ENCODE measurements around the gene LDLRAD4. TPM values are rescaled to one million over a fixed set of nuclear protein-coding genes. Genes with fewer than 3 reads are reported as not detected.

Gene LDLRAD4
- total and polyA plus RNA-seq, 9 of the 15 experiments (the other 6 are each of a cell fraction or from before 2014, with no cell fraction given) = 0.01 TPM; not detected in 8

GRCh38 chr18:13493725-13494124 is 275.2 kb downstream of the LDLRAD4 start (continued):
- TF ChIP-seq ZNF133 (CRISPR knock-in tag; IDR thresholded peaks at IDR 0.05) (no peak), ZNF75A (CRISPR knock-in tag; IDR thresholded peaks at IDR 0.05) (no peak), EP300 (IDR thresholded peaks at IDR 0.05; ENCODE audit: low read length) (no peak), ZKSCAN3 (CRISPR knock-in tag; IDR thresholded peaks at IDR 0.05) (no peak), ZKSCAN1 (IDR thresholded peaks at IDR 0.05; ENCODE audit: low read depth, low read length) (no peak), NR1H2 (CRISPR knock-in tag; IDR thresholded peaks at IDR 0.05) (no peak), SMARCA5 (IDR thresholded peaks at IDR 0.05) (no peak), HNRNPLL (IDR thresholded peaks at IDR 0.05; ENCODE audit: low read depth, low read length, poor library complexity, severe bottlenecking) (no peak), BCL6 (CRISPR knock-in tag; IDR thresholded peaks at IDR 0.05) (no peak), PREB (CRISPR knock-in tag; IDR thresholded peaks at IDR 0.05) (no peak)

GRCh38 chr18:13494871-13495445 is 276.4 kb downstream of the LDLRAD4 start:
- Histone ChIP-seq H4K20me1 (replicated peaks; ENCODE audit: control insufficient read depth, insufficient read depth, low read length) (no peaks in the 10 kb centered on the region; the same call in 1 of the 2 replicates), H3K9me3 (replicated peaks; ENCODE audit: control insufficient read depth, insufficient read depth, low read depth, low read length) (no peaks in the 10 kb centered on the region), H3K9ac (ENCODE audit: insufficient read depth in 1 of 2, low read depth in 2 of 2, low read length in 2 of 2) (no peak overlapping the region), H3K27ac (ENCODE audit: extremely low read depth, low read depth, low read length) (no peak overlapping the region), H3K4me2 (ENCODE audit: insufficient read depth, low read length) (no peak overlapping the region), H3K4me1 (replicated peaks in 1 of 2; ENCODE audit: control insufficient read depth in 2 of 2, insufficient read depth in 2 of 2, low read length in 2 of 2) (no peaks in the 10 kb centered on the region), H3K27me3 (ENCODE audit: control insufficient read depth in 2 of 2, insufficient read depth in 2 of 2, low read length in 2 of 2) (peaks cover 22 to 55% of the 10 kb centered on the region in 2 experiments; a peak in 4 of 5 replicates), H3K9me1 (ENCODE audit: control insufficient read depth, insufficient read depth, low read length) (no peaks in the 10 kb centered on the region), H2AFZ (ENCODE audit: low read depth, low read length) (no peak overlapping the region), H3K36me3 (ENCODE audit: control insufficient read depth, insufficient read depth, low read length) (no peaks in the 10 kb centered on the region), H3K4me3 (no peak overlapping the region), H3K79me2 (ENCODE audit: control insufficient read depth, insufficient read depth, low read length) (no peaks in the 10 kb centered on the region)
- FAIRE-seq = no peak
- POLR2A ChIA-PET = interaction anchor here (0.6 kb wide), 1 partner anchor 106 kb away, joined by 3 read pairs; no protein-coding TSS in a partner anchor
- ATAC-seq = no peak
- intact Hi-C loops (cut with micrococcal nuclease) = loop anchor here (5.0 kb wide), 1 partner anchor 32 kb away; no protein-coding TSS in a partner anchor
- no peak for DNase-seq (ENCODE audit: extremely low read depth in 1 of 4, low spot score in 3 of 4)
- WGBS (ENCODE audit: insufficient coverage, low coverage, missing lambda C conversion rate) = under 1% methylated on average over 14 of the region's 14 CpGs
- in situ Hi-C loops (cut with MboI) = no loop called here
- BruUV-seq (replicated peaks) = no TSS peak
- CTCF ChIA-PET (ENCODE audit: low intra/inter-chr PET ratio) = no interaction called here
- TF ChIP-seq RB1 (IDR thresholded peaks at IDR 0.05; ENCODE audit: low read depth) (no peak), ZNF785 (CRISPR knock-in tag; IDR thresholded peaks at IDR 0.05) (no peak), ZNF583 (CRISPR knock-in tag; IDR thresholded peaks at IDR 0.05) (no peak), E2F8 (IDR thresholded peaks at IDR 0.05; ENCODE audit: low read depth, partially characterized antibody) (no peak), ZNF124 (CRISPR knock-in tag; IDR thresholded peaks at IDR 0.05) (no peak), ATF3 (IDR thresholded peaks at IDR 0.05) (no peak), ATF3 (CRISPR knock-in tag; conservative IDR thresholded peaks at IDR 0.05) (no peak)

Measured in K562 (cell line).